IgD-negative memory B cell (primary cell): ENCODE results near the gene CST11. TPM values are rescaled to one million over a fixed set of nuclear protein-coding genes. Genes with fewer than 3 reads are reported as not detected.
"Not testable (repeated sequence)": the region's sequence is repeated elsewhere in the genome, so short reads cannot be mapped to it uniquely, and the experiment has no call there.

Source experiments
- H3K27ac Mint-ChIP-seq, 3 donors: one replicate each; pipeline ENCODE4 v1.8.0; 2020 to 2022; ENCODE audit warnings: mild to moderate bottlenecking in 3 of 3, mixed read lengths in 3 of 3, moderate library complexity in 1 of 3
- H3K27me3 Mint-ChIP-seq: one replicate; pipeline ENCODE4 v1.8.0; 2021; ENCODE audit warnings: mixed read lengths
- H3K36me3 Mint-ChIP-seq: one replicate; pipeline ENCODE4 v1.8.0; 2020; ENCODE audit warnings: mild to moderate bottlenecking, mixed read lengths
- H3K4me1 Mint-ChIP-seq, 3 donors: one replicate each; pipeline ENCODE4 v1.8.0; 2020 to 2022; ENCODE audit warnings: mixed read lengths in 3 of 3, mild to moderate bottlenecking in 1 of 3
- H3K4me3 Mint-ChIP-seq, 4 donors: one replicate each; pipeline ENCODE4 v1.8.0; 2020 to 2022; ENCODE audit warnings: mild to moderate bottlenecking in 4 of 4, mixed read lengths in 4 of 4, moderate library complexity in 3 of 4
- H3K9me3 Mint-ChIP-seq, 3 donors: one replicate each; pipeline ENCODE4 v1.8.0; 2020 to 2021; ENCODE audit warnings: mixed read lengths in 3 of 3, mild to moderate bottlenecking in 1 of 3
- polyA plus RNA-seq: library from polyadenylated mRNA; unstranded; fragments of 300-500 nt; fragmentation: Illumina TruSeq; gene quantifications from one replicate; pipeline ENCODE4 v1.2.3, GENCODE V29; 2021

The CST11 gene, protein sequence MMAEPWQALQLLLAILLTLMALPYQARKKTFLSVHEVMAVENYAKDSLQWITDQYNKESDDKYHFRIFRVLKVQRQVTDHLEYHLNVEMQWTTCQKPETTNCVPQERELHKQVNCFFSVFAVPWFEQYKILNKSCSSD
- not detected for polyA plus RNA-seq

DNA sequence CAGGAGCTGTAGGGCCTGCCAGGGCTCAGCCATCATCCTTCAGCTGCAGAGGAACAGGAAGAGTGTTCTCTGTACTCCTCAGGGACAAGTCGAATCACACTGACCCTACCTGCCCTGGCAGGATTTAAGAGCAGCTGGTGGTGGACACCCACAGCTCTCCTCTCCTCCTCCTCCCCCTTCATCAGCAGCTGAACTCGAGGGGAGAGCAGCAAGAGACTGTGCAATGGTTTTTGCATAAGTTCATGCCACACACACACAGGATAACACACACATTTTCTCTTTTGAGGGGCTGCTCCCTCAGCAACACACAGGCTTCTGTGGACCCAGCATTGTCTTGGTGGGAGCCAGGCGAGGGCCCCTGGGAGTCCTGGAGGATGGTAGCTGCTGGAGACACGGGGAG is at the start of gene CST11:
CST11 (minus strand) TSS at position 101 of the 400 bp plus-strand sequence; CDS start at position 36, 65 bp downstream.
- H3K4me1 Mint-ChIP-seq, result peaks cover 0 to 3% (median 0%) of the 10 kb centered on the region in 3 donors
- no peak within 1 kb of the TSS for H3K4me3 Mint-ChIP-seq
- no peaks in the 10 kb centered on the region for H3K9me3 Mint-ChIP-seq
- H3K27ac Mint-ChIP-seq, result no peak within 1 kb of the TSS
- peaks cover 2% of the 10 kb centered on the region for H3K36me3 Mint-ChIP-seq
- peaks cover 4% of the 10 kb centered on the region for H3K27me3 Mint-ChIP-seq

DNA sequence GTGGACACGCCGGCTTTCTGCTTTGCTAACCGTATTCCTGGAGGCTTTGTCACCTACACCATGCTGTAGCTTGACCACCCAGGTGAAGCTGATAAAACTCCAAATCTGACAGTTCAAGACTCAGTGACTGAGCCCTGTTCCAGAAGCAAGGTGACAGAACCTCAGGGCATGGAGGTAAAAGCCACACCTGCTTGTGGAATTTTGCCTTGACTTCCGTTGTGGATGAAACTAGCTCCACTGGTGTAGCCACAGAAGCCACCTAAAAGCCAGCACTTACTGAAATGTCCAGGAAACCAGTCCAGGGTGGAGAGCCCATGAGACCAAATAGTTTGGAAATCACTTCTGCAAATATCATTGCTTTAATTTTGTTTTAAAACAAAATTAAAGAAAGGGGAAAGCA is 49.2 kb upstream of the CST11 start:
- peaks cover under 1 to 13% (median under 1%) of the 10 kb centered on the region in 3 donors for H3K9me3 Mint-ChIP-seq
- H3K4me1 Mint-ChIP-seq, result no peaks in the 10 kb centered on the region
- no peaks in the 10 kb centered on the region for H3K36me3 Mint-ChIP-seq
- peaks cover 1% of the 10 kb centered on the region for H3K27me3 Mint-ChIP-seq
- no peak overlapping the region for H3K27ac Mint-ChIP-seq
- no peak overlapping the region for H3K4me3 Mint-ChIP-seq

DNA sequence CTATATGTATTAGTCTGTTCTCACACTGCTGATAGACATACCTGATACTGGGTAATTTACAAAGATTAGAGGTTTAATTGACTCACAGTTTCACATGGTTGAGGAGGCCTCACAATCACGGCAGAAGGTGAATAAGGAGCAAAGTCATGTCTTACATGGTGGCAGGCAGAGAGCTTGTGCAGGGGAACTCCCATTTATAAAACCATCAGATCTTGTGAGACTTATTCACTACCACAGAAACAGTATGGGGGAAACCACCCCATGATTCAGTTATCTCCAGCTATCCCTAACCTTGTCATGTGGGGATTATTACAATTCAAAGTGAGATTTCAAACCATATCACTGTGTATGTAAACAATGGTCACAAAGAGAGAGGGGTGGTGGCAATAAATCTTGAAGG is 44.9 kb upstream of the CST11 start:
- no peak overlapping the region for H3K27ac Mint-ChIP-seq
- H3K4me1 Mint-ChIP-seq, result peaks cover 0 to 1% (median 0%) of the 10 kb centered on the region in 3 donors
- H3K27me3 Mint-ChIP-seq, result no peaks in the 10 kb centered on the region
- H3K36me3 Mint-ChIP-seq, result no peaks in the 10 kb centered on the region
- peaks cover 2 to 13% (median 10%) of the 10 kb centered on the region in 3 donors for H3K9me3 Mint-ChIP-seq
- H3K4me3 Mint-ChIP-seq, result no peak overlapping the region

DNA sequence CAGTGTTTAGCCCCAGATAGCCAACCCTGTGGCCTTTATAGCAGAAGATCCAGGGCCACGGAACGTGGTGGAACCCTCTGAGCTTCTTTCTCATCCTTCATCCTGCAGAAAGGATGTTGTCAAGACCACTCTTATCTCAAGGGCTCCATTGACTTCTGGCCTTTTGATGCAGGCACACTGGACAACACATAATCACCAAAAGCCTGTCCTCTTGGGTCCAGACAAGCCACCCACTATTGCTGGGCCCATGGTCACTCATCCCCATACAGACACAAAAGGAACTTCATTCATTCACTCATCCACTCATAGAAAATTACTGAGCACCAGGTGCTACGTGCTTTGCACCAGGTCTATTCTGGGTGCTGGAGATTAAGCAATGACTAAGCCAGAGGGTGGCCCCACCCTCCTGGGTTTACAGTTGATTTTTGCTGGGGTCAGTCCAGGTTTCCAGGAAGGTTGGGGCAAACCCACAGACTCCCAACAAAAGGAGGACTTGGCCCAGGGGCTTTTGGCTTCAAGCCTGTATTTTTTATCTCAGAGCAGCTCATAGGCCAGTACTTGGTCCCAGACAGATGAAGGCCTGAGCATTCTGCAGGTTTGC is 40.6 kb upstream of the CST11 start:
- Mint-ChIP-seq H3K36me3 (no peaks in the 10 kb centered on the region), H3K27me3 (no peaks in the 10 kb centered on the region), H3K9me3 (peaks cover 2 to 10% (median 8%) of the 10 kb centered on the region in 3 donors), H3K4me3 (no peak overlapping the region), H3K4me1 (peaks cover 0 to 3% (median 0%) of the 10 kb centered on the region in 3 donors), H3K27ac (no peak overlapping the region)

DNA sequence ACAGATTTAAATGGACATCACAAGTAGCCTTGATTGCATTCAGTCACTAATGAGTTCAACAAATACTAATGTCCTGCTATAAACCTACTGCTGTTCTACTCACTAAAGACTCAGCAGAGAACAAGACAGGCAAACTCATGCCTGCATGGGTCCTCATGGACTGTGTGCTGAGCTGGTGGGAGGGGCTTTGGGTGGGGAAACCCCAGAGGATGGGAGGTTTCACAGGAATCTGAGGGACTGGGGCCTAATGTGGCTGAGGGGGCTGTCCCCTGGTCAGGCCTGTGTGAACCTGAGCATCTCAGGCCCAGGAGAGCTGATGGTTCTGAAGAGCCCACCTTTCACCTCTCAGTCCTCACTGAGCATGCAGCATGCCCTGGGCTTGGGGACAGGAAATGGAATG is 39.6 kb upstream of the CST11 start:
- peaks cover 2 to 10% (median 2%) of the 10 kb centered on the region in 3 donors for H3K9me3 Mint-ChIP-seq
- H3K4me3 Mint-ChIP-seq, result no peak overlapping the region
- no peaks in the 10 kb centered on the region for H3K36me3 Mint-ChIP-seq
- H3K27ac Mint-ChIP-seq, result no peak overlapping the region
- H3K4me1 Mint-ChIP-seq, result peaks cover 0 to 3% (median 0%) of the 10 kb centered on the region in 3 donors
- peaks cover 1% of the 10 kb centered on the region for H3K27me3 Mint-ChIP-seq

DNA sequence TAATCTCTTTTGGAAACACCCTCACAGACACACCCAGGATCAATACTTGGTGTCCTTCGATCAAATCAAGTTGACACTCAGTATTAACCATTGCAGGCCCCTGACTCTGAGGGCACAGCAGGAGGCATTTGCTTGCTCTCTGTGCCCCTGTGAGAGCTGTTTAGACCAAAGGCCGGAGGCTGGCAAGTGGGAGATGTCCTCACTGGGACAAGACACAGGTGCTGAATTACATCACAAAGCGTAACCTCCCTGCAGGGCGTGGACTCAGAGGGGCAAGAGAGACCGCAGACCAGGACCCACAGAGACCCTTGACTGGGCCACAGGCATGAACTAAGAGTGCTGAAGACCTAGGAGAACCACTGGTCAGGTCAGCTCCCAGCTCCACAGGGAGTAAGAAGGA is 38.1 kb upstream of the CST11 start, which contains the start of gene CST8:
CST8 (plus strand) TSS at position 301 of the 400 bp plus-strand sequence. CDS start 551 bp downstream, outside the sequence.
- Mint-ChIP-seq H3K36me3 (no peaks in the 10 kb centered on the region), H3K9me3 (peaks cover 0 to 4% (median 0%) of the 10 kb centered on the region in 3 donors), H3K27me3 (peaks cover 1% of the 10 kb centered on the region), H3K4me1 (peaks cover 0 to 3% (median 0%) of the 10 kb centered on the region in 3 donors), H3K27ac (no peak within 1 kb of the TSS), H3K4me3 (no peak within 1 kb of the TSS)

DNA sequence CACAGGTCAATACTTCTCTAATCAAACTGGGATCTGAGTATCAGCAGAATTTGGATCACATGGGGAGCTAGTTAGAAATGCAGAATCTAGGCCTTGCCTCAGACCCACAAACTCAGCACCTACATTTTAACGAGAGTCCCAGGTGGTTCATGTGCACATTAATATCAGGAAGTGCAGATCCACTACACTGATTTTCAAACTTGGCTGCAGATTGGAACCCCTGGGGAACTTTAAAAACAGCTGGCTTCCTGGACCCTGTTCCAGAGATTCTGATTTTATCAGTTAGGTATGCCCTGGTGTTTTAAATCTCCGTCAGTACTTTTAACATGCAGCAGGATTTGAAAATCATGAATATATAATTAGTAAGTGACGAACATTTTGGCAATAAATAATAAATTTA is 36.3 kb upstream of the CST11 start:
- Mint-ChIP-seq H3K27me3 (peaks cover 1% of the 10 kb centered on the region), H3K4me3 (no peak overlapping the region), H3K27ac (no peak overlapping the region), H3K4me1 (peaks cover 0 to 2% (median 0%) of the 10 kb centered on the region in 3 donors), H3K9me3 (no peaks in the 10 kb centered on the region), H3K36me3 (peaks cover 1% of the 10 kb centered on the region)

DNA sequence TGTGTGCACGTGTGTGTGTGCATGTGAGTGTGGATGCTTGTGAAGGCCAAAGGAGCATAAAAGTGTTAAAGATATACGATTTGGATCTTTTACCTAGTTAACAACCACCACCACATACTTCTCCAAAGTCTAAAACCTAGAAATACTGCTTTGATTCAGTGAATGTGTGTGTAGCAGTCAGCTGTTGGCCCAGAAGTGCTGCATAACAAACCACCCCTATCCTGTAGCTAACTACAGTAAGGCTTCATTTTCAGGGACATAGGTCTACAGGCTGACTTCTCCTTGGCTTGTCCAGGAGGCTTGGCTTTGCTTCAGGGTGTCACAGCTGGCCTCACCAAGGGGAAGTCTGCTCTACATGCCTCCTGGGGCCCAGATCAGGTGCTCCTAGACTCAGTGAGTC is 35.8 kb upstream of the CST11 start:
- Mint-ChIP-seq H3K4me1 (peaks cover 0 to 2% (median 0%) of the 10 kb centered on the region in 3 donors), H3K4me3 (no peak overlapping the region)

DNA sequence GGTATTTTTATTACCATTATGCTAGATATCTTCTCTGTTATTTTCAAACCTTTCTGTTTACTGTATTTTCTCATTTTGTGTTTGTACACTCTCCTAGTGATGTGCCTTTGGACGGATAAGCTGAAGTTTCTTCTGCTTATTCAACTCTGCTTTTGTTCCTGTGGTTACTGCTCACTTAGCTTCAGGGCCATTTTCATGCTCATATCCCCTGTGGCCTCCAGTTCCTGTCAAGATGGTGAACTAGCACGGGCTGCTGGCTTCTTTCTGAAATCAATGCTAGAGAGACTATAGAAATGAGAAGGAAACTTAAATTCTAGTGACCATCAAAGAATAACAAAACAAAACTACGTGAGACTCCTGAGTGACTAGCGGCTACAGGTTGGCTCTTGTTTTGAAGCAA is 31.4 kb upstream of the CST11 start:
- Mint-ChIP-seq H3K4me3 (no peak overlapping the region), H3K9me3 (no peaks in the 10 kb centered on the region), H3K27ac (no peak overlapping the region), H3K4me1 (no peaks in the 10 kb centered on the region), H3K27me3 (peaks cover 5% of the 10 kb centered on the region), H3K36me3 (peaks cover 1% of the 10 kb centered on the region)

More for the DNA sequence above, 35.8 kb upstream of the CST11 start:
- Mint-ChIP-seq H3K36me3 (peaks cover 1% of the 10 kb centered on the region), H3K27ac (no peak overlapping the region), H3K27me3 (peaks cover 1% of the 10 kb centered on the region), H3K9me3 (no peaks in the 10 kb centered on the region)

DNA sequence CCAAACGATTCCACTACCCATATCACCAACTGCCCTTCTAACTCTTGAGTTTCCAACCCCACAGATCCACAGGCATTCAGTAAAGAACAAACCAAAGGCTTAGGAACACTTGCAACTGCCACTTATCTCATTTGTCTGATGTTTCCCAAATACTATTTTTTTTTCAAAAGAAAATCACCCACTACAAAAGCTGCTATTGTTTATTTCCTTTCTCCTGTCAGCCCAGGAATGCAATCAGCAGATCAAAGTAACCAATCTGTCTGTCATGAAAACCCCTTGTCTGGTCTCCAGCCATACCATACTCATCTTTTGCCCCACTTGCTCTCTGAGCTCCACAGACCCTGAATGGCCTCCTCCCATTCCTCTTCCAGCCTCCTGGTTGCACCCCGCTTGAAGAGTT is 29.5 kb upstream of the CST11 start:
- peaks cover 1% of the 10 kb centered on the region for H3K36me3 Mint-ChIP-seq
- peaks cover 3% of the 10 kb centered on the region for H3K27me3 Mint-ChIP-seq
- no peaks in the 10 kb centered on the region for H3K4me1 Mint-ChIP-seq
- no peaks in the 10 kb centered on the region for H3K9me3 Mint-ChIP-seq
- no peak overlapping the region for H3K27ac Mint-ChIP-seq
- no peak overlapping the region for H3K4me3 Mint-ChIP-seq

DNA sequence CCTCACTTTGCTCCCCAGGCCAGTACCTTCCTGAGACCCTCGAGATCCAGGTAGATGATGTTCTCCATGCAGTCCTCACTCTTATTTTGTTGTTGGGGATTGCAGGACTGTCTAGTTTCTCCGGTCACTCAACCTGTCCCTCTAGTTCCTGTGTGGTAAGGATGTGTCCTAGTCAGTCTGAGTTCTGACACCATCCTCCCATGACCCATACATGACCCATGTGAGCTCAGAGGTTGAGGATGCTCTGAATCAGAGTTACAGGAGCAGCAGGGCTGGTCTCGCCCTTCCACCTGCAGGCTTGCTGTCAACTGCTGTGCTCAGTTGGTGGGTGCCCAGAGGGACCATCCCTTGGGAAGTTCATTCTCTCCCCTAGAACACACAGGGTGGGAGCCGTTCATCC is 26.4 kb upstream of the CST11 start:
- no peak overlapping the region for H3K27ac Mint-ChIP-seq

DNA sequence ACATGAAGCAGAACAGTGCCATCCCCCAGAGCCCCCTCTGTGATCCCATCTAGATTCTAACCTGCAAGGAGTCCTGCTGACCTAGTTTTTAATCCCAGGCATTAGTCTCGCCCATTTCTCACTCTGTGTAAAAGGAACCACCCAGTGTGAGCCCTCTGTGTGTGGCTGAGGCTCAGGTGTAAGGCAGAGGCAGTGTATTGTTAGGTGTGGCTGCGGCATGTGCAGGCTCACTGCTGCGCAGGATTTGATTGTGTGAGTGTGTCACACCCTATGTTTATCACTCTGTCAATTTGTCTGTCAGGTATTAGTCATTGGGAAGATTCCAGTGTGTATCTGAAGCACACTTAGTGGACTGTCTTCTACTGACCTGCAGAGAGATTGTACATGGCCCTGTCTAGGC is 24.5 kb upstream of the CST11 start:
- Mint-ChIP-seq H3K9me3 (no peaks in the 10 kb centered on the region), H3K4me1 (no peaks in the 10 kb centered on the region), H3K27ac (no peak overlapping the region), H3K4me3 (no peak overlapping the region), H3K36me3 (no peaks in the 10 kb centered on the region), H3K27me3 (peaks cover 3% of the 10 kb centered on the region)

More for the DNA sequence above, 26.4 kb upstream of the CST11 start:
- H3K4me1 Mint-ChIP-seq, result no peaks in the 10 kb centered on the region
- H3K36me3 Mint-ChIP-seq, result no peaks in the 10 kb centered on the region
- peaks cover 3% of the 10 kb centered on the region for H3K27me3 Mint-ChIP-seq
- H3K4me3 Mint-ChIP-seq, result no peak overlapping the region
- no peaks in the 10 kb centered on the region for H3K9me3 Mint-ChIP-seq

DNA sequence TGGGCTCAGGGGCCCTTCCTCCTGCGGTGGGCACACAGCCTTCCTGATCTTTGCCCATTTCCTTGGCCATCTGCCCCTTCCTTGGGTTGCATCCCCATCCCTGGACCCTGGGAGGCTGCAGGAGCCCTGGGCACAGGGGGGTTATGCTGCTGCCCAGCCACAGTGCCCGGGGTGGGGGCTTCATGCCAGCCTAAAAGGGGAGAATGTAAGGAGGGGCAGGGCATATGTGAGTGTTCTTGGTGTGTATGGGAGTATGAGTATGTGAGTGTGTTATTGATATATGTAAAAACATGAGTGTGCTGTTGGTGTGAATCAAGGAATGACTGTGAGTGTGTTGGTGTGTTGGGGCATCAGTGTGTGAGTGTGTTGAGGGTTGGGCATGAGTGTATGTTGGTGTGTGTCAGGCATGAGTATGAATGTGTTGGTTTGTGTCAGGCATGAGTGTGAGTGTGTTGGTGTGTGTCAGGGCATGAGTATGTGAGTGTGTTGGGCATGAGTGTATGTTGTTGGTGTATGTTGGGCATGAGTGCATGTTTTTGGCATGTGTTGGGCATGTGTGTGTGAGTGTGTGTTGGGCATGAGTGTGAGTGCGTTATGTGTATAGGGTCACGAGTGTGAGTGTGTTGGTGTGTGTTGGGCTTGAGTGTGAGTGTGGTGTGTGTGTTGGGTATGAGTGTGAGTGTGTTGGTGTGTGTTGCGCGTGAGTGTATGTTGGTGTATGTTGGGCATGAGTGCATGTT is 23.5 kb upstream of the CST11 start:
- H3K4me3 Mint-ChIP-seq, result no peak overlapping the region
- no peaks in the 10 kb centered on the region for H3K36me3 Mint-ChIP-seq
- H3K9me3 Mint-ChIP-seq, result no peaks in the 10 kb centered on the region

DNA sequence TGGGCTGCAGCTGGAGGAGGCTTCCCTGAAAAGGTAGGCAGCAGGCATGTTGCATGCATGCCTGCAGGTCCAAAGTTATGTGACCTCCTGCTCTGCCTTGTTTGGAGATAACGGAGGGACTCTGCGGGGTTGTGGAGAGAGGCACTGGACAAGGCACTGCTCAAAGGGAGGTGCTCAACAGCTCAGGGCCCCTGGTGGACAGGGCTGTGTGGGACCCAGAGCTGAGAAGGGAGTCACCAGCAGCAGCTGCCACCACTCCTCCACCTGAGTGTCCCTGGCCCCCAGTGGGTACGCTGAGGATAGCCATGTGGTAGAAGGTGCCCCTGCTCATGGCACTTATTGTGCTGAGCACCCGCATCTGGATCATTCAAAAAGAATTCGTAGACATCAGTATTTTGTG is 22.7 kb upstream of the CST11 start:
- Mint-ChIP-seq H3K4me1 (no peaks in the 10 kb centered on the region), H3K27ac (no peak overlapping the region), H3K36me3 (no peaks in the 10 kb centered on the region), H3K9me3 (no peaks in the 10 kb centered on the region), H3K4me3 (no peak overlapping the region), H3K27me3 (peaks cover under 1% of the 10 kb centered on the region)

More for the DNA sequence above, 23.5 kb upstream of the CST11 start:
- H3K4me1 Mint-ChIP-seq, result no peaks in the 10 kb centered on the region
- no peak overlapping the region for H3K27ac Mint-ChIP-seq
- no peaks in the 10 kb centered on the region for H3K27me3 Mint-ChIP-seq

DNA sequence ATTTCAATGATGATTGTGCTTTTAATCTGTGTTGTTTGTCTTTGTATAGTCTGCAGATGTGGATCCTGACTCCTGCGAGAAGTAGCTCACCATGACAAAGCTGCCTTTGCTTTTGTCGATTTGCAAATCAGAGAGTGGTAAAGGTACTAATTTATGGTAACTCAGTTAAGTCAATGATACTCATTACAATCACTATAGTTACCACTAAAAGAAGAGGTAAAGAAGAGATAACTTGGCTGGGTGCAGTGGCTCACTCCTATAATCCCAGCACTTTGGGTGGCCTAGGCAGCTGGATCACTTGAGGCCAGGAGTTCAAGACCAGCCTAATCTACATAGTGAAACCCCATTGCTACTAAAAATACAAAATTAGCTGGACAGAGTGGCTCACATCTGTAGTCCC is 20.6 kb upstream of the CST11 start:
- H3K9me3 Mint-ChIP-seq, H3K27ac Mint-ChIP-seq, H3K36me3 Mint-ChIP-seq, H3K27me3 Mint-ChIP-seq, H3K4me1 Mint-ChIP-seq, H3K4me3 Mint-ChIP-seq: not testable (repeated sequence)
